ENCODE measurements around the gene CCDC86.

DNA sequence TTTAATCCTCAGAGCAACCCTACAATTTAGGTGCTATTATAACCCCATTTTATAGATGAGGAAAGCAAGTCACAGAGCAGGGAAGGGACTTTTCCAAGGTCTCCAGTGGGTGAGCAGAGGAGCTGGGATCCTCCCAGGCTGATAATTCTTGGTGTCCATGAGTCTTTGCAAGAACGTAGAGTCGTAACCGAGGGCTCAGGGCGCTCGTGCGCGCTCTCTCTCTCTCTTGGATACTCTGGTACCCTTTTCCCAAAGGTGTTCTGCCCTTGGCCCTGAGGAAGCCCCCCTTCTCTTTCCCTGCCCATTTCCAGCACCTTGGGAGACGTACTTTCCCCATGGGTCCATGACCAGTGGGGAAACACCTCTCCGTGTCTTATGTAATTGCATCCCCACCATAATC is 20.3 kb downstream of the CCDC86 start:
- TF ChIP-seq, protein P1, sequence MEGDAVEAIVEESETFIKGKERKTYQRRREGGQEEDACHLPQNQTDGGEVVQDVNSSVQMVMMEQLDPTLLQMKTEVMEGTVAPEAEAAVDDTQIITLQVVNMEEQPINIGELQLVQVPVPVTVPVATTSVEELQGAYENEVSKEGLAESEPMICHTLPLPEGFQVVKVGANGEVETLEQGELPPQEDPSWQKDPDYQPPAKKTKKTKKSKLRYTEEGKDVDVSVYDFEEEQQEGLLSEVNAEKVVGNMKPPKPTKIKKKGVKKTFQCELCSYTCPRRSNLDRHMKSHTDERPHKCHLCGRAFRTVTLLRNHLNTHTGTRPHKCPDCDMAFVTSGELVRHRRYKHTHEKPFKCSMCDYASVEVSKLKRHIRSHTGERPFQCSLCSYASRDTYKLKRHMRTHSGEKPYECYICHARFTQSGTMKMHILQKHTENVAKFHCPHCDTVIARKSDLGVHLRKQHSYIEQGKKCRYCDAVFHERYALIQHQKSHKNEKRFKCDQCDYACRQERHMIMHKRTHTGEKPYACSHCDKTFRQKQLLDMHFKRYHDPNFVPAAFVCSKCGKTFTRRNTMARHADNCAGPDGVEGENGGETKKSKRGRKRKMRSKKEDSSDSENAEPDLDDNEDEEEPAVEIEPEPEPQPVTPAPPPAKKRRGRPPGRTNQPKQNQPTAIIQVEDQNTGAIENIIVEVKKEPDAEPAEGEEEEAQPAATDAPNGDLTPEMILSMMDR (IDR thresholded peaks at IDR 0.05): no peak
- TF ChIP-seq POLR2A (IDR thresholded peaks at IDR 0.05; ENCODE audit: low read depth) (no peak), EP300 (IDR thresholded peaks at IDR 0.05) (no peak), POLR2AphosphoS5 (IDR thresholded peaks at IDR 0.05) (no peak)
